Measurements from ENCODE around the gene KAZN.

GRCh38 chr1:14631421-14631820 is 32.9 kb downstream of the KAZN start:
- TF ChIP-seq CTCF (conservative IDR thresholded peaks at IDR 0.05; ENCODE audit: low read length) (no peak), EZH2phosphoT487 (IDR thresholded peaks at IDR 0.05; ENCODE audit: borderline replicate concordance) (no peak)
